GM13977 (cell line): Measurements from ENCODE around the gene TACC2.

Source experiments
- DNase-seq: peaks from one replicate; pipeline ENCODE4 v3.0.0; 2012; ENCODE audit warnings: low spot score
- in situ Hi-C: fragments of 300-500 bp; cut with MboI; formaldehyde crosslinking; loops from one replicate; pipeline ENCODE4 v1.12.0; 2022; ENCODE audit warnings: low sequenced_read_pairs, low pct_unique_long_range_greater_than_20kb, mixed read lengths, inconsistent platforms; ENCODE audit not compliant: unreplicated experiment
- TF ChIP-seq, protein P1 (sequence below): IDR thresholded peaks from 2 replicates; pipeline ENCODE4 v1.5.1; 2012; ENCODE audit warnings: mild to moderate bottlenecking, control low read depth; ENCODE audit not compliant: insufficient read depth; ENCODE audit errors: extremely low read depth, missing control alignments

The TACC2 gene

GRCh38 chr10:122142641-122143237 is 153.8 kb downstream of the TACC2 start:
- in situ Hi-C loops, result no loop called here
- DNase-seq, result peak; percentile 70
- TF ChIP-seq, protein P1, sequence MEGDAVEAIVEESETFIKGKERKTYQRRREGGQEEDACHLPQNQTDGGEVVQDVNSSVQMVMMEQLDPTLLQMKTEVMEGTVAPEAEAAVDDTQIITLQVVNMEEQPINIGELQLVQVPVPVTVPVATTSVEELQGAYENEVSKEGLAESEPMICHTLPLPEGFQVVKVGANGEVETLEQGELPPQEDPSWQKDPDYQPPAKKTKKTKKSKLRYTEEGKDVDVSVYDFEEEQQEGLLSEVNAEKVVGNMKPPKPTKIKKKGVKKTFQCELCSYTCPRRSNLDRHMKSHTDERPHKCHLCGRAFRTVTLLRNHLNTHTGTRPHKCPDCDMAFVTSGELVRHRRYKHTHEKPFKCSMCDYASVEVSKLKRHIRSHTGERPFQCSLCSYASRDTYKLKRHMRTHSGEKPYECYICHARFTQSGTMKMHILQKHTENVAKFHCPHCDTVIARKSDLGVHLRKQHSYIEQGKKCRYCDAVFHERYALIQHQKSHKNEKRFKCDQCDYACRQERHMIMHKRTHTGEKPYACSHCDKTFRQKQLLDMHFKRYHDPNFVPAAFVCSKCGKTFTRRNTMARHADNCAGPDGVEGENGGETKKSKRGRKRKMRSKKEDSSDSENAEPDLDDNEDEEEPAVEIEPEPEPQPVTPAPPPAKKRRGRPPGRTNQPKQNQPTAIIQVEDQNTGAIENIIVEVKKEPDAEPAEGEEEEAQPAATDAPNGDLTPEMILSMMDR, result peak; percentile 86

DNA sequence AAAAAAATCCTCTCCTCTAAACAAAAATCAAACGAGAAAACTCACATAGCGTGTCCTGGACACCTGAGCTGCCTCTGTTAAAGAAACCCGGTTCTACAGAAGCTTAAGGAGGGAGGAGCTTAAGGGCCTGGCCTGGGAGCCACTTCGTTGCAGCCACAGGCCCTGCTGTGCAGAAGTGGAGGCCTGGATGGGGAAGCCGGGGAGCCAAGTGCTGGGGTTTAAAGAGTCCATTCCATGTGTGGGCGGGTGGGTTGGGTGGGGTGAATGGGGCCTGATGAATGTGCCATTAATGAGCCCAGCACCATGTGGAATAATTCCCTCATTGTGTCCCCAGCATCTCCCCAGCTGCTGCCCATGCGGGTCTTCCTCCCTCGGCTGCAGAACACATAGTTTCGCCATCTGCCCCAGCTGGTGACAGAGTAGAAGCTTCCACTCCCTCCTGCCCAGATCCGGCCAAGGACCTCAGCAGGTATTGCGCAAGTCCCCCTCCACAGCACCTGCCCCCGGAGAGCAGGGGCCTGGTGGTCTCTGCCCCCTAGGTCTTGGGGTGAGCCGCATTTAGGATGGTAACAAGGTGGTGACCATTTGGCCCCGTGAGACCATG is 154.4 kb downstream of the TACC2 start:
- in situ Hi-C loops, result no loop called here
- DNase-seq, result no peak
- TF ChIP-seq, protein P1, result no peak

- in situ Hi-C loops, result no loop called here
- TF ChIP-seq, protein P1, result no peak
- no peak for DNase-seq
These were observed 155.2 kb downstream of the TACC2 start for GRCh38 chr10:122144199-122144598.

- no peak for DNase-seq
- TF ChIP-seq, protein P1, result no peak
- in situ Hi-C loops, result no loop called here
These were observed 156.2 kb downstream of the TACC2 start for GRCh38 chr10:122145113-122145512.

GRCh38 chr10:122147663-122148062 is 158.7 kb downstream of the TACC2 start:
- in situ Hi-C loops, result no loop called here
- DNase-seq, result no peak
- TF ChIP-seq, protein P1, result no peak

- DNase-seq, result no peak
- TF ChIP-seq, protein P1, result no peak
- in situ Hi-C loops, result no loop called here
These were observed 160.1 kb downstream of the TACC2 start for GRCh38 chr10:122148876-122149560.
